Measurements from ENCODE around the gene TTR. TPM values are rescaled to one million over a fixed set of nuclear protein-coding genes. Genes with fewer than 3 reads are reported as not detected.

Gene TTR
- polyA plus RNA-seq, 1 of the 3 experiments (the other 2 are of a cell fraction) = not detected

DNA sequence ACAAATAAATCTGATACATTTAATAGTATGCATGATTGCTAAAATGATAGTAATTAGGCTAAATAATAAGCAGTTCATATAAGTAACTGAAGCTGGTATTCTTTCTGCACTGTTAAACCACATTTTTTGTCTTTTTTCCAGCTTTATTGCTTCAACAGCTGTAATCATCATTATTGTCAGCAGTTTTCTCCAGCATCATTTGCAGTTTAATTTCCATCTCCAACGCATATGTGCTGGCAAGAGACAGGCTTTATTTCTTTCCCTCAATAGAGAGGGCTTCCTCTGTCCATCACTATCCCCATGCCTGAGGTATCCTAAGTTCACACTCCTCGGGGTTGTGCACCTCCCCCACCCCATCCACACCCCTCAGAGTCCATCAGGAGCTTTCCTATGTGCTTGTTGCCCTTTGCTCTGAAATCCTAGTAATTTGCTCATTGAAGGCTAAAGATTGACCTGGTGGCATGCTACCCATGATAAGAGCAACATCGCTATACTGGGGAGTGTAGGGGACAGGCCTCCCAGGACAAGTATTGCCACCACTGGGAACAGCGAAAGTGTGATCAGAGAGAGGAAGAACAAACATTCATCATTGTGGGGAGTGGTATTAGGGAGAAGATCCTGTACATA lies 55.6 kb downstream of the TTR start:
- Histone ChIP-seq H3K9me3 (no peaks in the 10 kb centered on the region), H3K9ac (no peak overlapping the region), H3K9me2 (no peaks in the 10 kb centered on the region), H3K27me3 (ENCODE audit: insufficient read depth) (no peaks in the 10 kb centered on the region), H2AFZ (ENCODE audit: low read depth) (no peak overlapping the region), H3F3A (replicated peaks; ENCODE audit: insufficient read depth) (peaks cover 4% of the 10 kb centered on the region), H3K27ac (ENCODE audit: low read depth in 2 of 2, low read length in 1 of 2) (no peak overlapping the region), H3K36me3 (replicated peaks in 1 of 2; ENCODE audit: control insufficient read depth in 1 of 2, insufficient read depth in 2 of 2, low read length in 1 of 2) (no peaks in the 10 kb centered on the region), H3K4me2 (no peak overlapping the region), H3K4me3 (ENCODE audit: low read depth in 2 of 2, low read length in 1 of 2) (no peak overlapping the region), H3K4me1 (ENCODE audit: control insufficient read depth in 1 of 2, insufficient read depth in 2 of 2, low read depth in 1 of 2, low read length in 1 of 2) (peaks cover 0 to 7% of the 10 kb centered on the region in 2 experiments; a peak in 1 of 4 replicates), H4K20me1 (ENCODE audit: insufficient read depth) (no peaks in the 10 kb centered on the region), H3K79me2 (ENCODE audit: insufficient read depth) (no peaks in the 10 kb centered on the region)
- POLR2A ChIA-PET = no interaction called here
- CTCF ChIA-PET = interaction anchor here (1.4 kb wide), 1 partner anchor 91 kb away, joined by 4 read pairs; no protein-coding TSS in a partner anchor
- 89% methylated on average over 4 of the region's 4 CpGs for WGBS (ENCODE audit: low lambda C conversion rate)
- TF ChIP-seq ELF1 (IDR thresholded peaks at IDR 0.05) (no peak), SMC3 (IDR thresholded peaks at IDR 0.05; ENCODE audit: low read depth, low read length) (no peak), RFX5 (IDR thresholded peaks at IDR 0.05; ENCODE audit: low read length) (no peak), JUND (IDR thresholded peaks at IDR 0.05) (no peak), MEF2A (IDR thresholded peaks at IDR 0.05; ENCODE audit: borderline replicate concordance, low read depth) (no peak), RAD21 (IDR thresholded peaks at IDR 0.05; ENCODE audit: low read length) (no peak), RCOR1 (IDR thresholded peaks at IDR 0.05; ENCODE audit: low read length) (no peak), EZH2phosphoT487 (IDR thresholded peaks at IDR 0.05; ENCODE audit: borderline replicate concordance, low read depth) (no peak), TEAD4 (IDR thresholded peaks at IDR 0.05; ENCODE audit: borderline replicate concordance, insufficient read depth) (no peak), FOXJ3 (CRISPR knock-in tag; IDR thresholded peaks at IDR 0.05) (no peak), TCF12 (IDR thresholded peaks at IDR 0.05) (no peak), EP300 (IDR thresholded peaks at IDR 0.05; ENCODE audit: borderline replicate concordance in 1 of 2, low read depth in 1 of 2, low read length in 1 of 2) (no peak), NFIC (IDR thresholded peaks at IDR 0.05; ENCODE audit: borderline replicate concordance) (no peak), GATA2 (CRISPR knock-in tag; IDR thresholded peaks at IDR 0.05) (no peak), NRF1 (IDR thresholded peaks at IDR 0.05; ENCODE audit: low read depth, low read length) (no peak)
- TF ChIP-seq, protein P1, sequence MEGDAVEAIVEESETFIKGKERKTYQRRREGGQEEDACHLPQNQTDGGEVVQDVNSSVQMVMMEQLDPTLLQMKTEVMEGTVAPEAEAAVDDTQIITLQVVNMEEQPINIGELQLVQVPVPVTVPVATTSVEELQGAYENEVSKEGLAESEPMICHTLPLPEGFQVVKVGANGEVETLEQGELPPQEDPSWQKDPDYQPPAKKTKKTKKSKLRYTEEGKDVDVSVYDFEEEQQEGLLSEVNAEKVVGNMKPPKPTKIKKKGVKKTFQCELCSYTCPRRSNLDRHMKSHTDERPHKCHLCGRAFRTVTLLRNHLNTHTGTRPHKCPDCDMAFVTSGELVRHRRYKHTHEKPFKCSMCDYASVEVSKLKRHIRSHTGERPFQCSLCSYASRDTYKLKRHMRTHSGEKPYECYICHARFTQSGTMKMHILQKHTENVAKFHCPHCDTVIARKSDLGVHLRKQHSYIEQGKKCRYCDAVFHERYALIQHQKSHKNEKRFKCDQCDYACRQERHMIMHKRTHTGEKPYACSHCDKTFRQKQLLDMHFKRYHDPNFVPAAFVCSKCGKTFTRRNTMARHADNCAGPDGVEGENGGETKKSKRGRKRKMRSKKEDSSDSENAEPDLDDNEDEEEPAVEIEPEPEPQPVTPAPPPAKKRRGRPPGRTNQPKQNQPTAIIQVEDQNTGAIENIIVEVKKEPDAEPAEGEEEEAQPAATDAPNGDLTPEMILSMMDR (IDR thresholded peaks at IDR 0.05) = no peak
- TF ChIP-seq, protein P2, sequence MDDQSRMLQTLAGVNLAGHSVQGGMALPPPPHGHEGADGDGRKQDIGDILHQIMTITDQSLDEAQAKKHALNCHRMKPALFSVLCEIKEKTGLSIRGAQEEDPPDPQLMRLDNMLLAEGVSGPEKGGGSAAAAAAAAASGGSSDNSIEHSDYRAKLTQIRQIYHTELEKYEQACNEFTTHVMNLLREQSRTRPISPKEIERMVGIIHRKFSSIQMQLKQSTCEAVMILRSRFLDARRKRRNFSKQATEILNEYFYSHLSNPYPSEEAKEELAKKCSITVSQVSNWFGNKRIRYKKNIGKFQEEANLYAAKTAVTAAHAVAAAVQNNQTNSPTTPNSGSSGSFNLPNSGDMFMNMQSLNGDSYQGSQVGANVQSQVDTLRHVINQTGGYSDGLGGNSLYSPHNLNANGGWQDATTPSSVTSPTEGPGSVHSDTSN (IDR thresholded peaks at IDR 0.05) = no peak
- no peak for DNase-seq

Other genes with a start within 250 kb of the TTR start
- not detected in 2 replicates for gene DSG4, start 215.1 kb upstream of the TTR start, polyA plus RNA-seq (2012; rRNA removed)
- gene DSG3, start 144.1 kb upstream of the TTR start, polyA plus RNA-seq (2012; rRNA removed) = 0.02 TPM in 1 of 2 replicates, not detected in the other
- gene DSG2, start 93.7 kb upstream of the TTR start, polyA plus RNA-seq (2012; rRNA removed) = not detected in 2 replicates
- 2.8 and 3.1 TPM in 2 replicates for gene B4GALT6, start 92.7 kb downstream of the TTR start, polyA plus RNA-seq (2012; rRNA removed)
- 0.03 TPM in 1 of 2 replicates, not detected in the other for gene SLC25A52, start 169.0 kb downstream of the TTR start, polyA plus RNA-seq (2012; rRNA removed)